Neural cell (in vitro differentiated cells): Measurements from ENCODE around the gene NHLH1. TPM values are rescaled to one million over a fixed set of nuclear protein-coding genes. Genes with fewer than 3 reads are reported as not detected.

ENCODE experiments used
- H2AFZ ChIP-seq: fragments of 200-600, 300-800 bp; sonication (generic), shearing (Covaris generic); 2 replicates; pipeline ENCODE4 v1.6.0; 2014; ENCODE audit warnings: low read depth, mild to moderate bottlenecking, antibody characterized with exemption, low read length, moderate library complexity
- H3F3A ChIP-seq: fragments of 200-600 bp; shearing (Covaris generic); 2 replicates; pipeline ENCODE4 v1.6.1; 2016; ENCODE audit warnings: mild to moderate bottlenecking, moderate library complexity, mixed read lengths, antibody characterized with exemption, low read length; ENCODE audit not compliant: insufficient read depth, poor library complexity, severe bottlenecking
- H3K27ac ChIP-seq: fragments of 200-600, 300-800 bp; sonication (generic), shearing (Covaris generic); 2 replicates; pipeline ENCODE4 v1.5.1; 2014; ENCODE audit warnings: mild to moderate bottlenecking, low read length, moderate library complexity
- H3K27me3 ChIP-seq: fragments of 300-800, 200-600 bp; sonication (generic), shearing (Covaris generic); 2 replicates; pipeline ENCODE4 v1.6.0; 2014; ENCODE audit warnings: mild to moderate bottlenecking, low read depth, low read length, moderate library complexity; ENCODE audit not compliant: insufficient read depth
- H3K36me3 ChIP-seq: fragments of 300-800, 200-600 bp; sonication (generic), shearing (Covaris generic); 2 replicates; pipeline ENCODE4 v1.5.1; 2014; ENCODE audit warnings: mild to moderate bottlenecking, antibody characterized with exemption, low read length, moderate library complexity; ENCODE audit not compliant: insufficient read depth
- H3K4me2 ChIP-seq: fragments of 300-800, 200-600 bp; sonication (generic), shearing (Covaris generic); 2 replicates; pipeline ENCODE4 v1.6.0; 2014; ENCODE audit warnings: mild to moderate bottlenecking, low read length
- H3K4me3 ChIP-seq: fragments of 300-800, 200-600 bp; sonication (generic), shearing (Covaris generic); 2 replicates; pipeline ENCODE4 v1.5.1; 2014; ENCODE audit warnings: mild to moderate bottlenecking, low read length, moderate library complexity
- H3K79me2 ChIP-seq: fragments of 200-600 bp; shearing (Covaris generic); replicated peaks from 2 replicates; pipeline ENCODE4 v1.6.0; 2014; ENCODE audit warnings: mild to moderate bottlenecking, low read length, moderate library complexity; ENCODE audit not compliant: insufficient read depth
- H3K9ac ChIP-seq: fragments of 300-800, 200-600 bp; sonication (generic), shearing (Covaris generic); 2 replicates; pipeline ENCODE4 v1.6.1; 2016; ENCODE audit warnings: mild to moderate bottlenecking, low read length, mixed read lengths
- H3K9me2 ChIP-seq: fragments of 200-600 bp; shearing (Covaris generic); 2 replicates; pipeline ENCODE4 v1.6.1; 2016; ENCODE audit warnings: mild to moderate bottlenecking, low read length, mixed read lengths; ENCODE audit not compliant: insufficient read depth
- H3K9me3 ChIP-seq: fragments of 200-600, 300-800 bp; sonication (generic), shearing (Covaris generic); 2 replicates; pipeline ENCODE4 v1.6.1; 2016; ENCODE audit warnings: mild to moderate bottlenecking, mixed run types, low read length, moderate library complexity, mixed read lengths
- H4K20me1 ChIP-seq: fragments of 200-600 bp; shearing (Covaris generic); 2 replicates; pipeline ENCODE4 v1.6.1; 2016; ENCODE audit warnings: mild to moderate bottlenecking, mixed run types; ENCODE audit not compliant: insufficient read depth
- CTCF ChIP-seq: fragments of 450-650 bp; IDR thresholded peaks from 2 replicates; pipeline ENCODE4 v1.5.1; 2014; ENCODE audit warnings: antibody characterized with exemption, mild to moderate bottlenecking, moderate library complexity; ENCODE audit not compliant: poor library complexity, severe bottlenecking
- EP300 ChIP-seq: fragments of 450-650 bp; conservative IDR thresholded peaks from 2 replicates; pipeline ENCODE4 v1.6.1; 2014; ENCODE audit warnings: antibody characterized with exemption, mild to moderate bottlenecking, moderate library complexity; ENCODE audit not compliant: poor library complexity, severe bottlenecking
- EZH2 ChIP-seq: fragments of 200-600, 300-800 bp; shearing (Covaris generic), sonication (generic); IDR thresholded peaks from 2 replicates; pipeline ENCODE4 v1.6.1; 2014; ENCODE audit warnings: antibody characterized with exemption, low read length, borderline replicate concordance, mild to moderate bottlenecking; ENCODE audit not compliant: insufficient read depth, poor library complexity, severe bottlenecking
- MXI1 ChIP-seq: fragments of 450-650 bp; conservative IDR thresholded peaks from 2 replicates; pipeline ENCODE4 v1.6.1; 2014; ENCODE audit warnings: antibody characterized with exemption, mild to moderate bottlenecking; ENCODE audit not compliant: poor library complexity, severe bottlenecking
- POLR2AphosphoS5 ChIP-seq: IDR thresholded peaks from 2 replicates; pipeline ENCODE4 v1.6.1; 2012
- RAD21 ChIP-seq: fragments of 450-650 bp; conservative IDR thresholded peaks from 2 replicates; pipeline ENCODE4 v1.6.1; 2014; ENCODE audit warnings: antibody characterized with exemption, mild to moderate bottlenecking, moderate library complexity
- REST ChIP-seq: IDR thresholded peaks from 2 replicates; pipeline ENCODE4 v1.6.1; 2012; ENCODE audit warnings: borderline replicate concordance
- SMC3 ChIP-seq: fragments of 450-650 bp; conservative IDR thresholded peaks from 2 replicates; pipeline ENCODE4 v1.6.1; 2014; ENCODE audit warnings: antibody characterized with exemption, mild to moderate bottlenecking, moderate library complexity; ENCODE audit not compliant: poor library complexity
- TAF1 ChIP-seq: IDR thresholded peaks from 2 replicates; pipeline ENCODE4 v1.6.1; 2012; ENCODE audit warnings: low read depth
- polyA plus RNA-seq: library from polyadenylated mRNA; depleted of rRNA; stranded (reverse); fragments of >200 nt; gene quantifications from 2 replicates; pipeline ENCODE4 v1.2.3, GENCODE V29; 2014

NHLH1 gene
- polyA plus RNA-seq, 1 donor from 2014 or later, result 0.11 TPM

GRCh38 chr1:160373696-160374095, 6.8 kb downstream of the NHLH1 start:
- no peaks in the 10 kb centered on the region for H4K20me1 ChIP-seq
- no peak overlapping the region for H3K27ac ChIP-seq
- H2AFZ ChIP-seq, result no peak overlapping the region
- no peaks in the 10 kb centered on the region for H3K9me2 ChIP-seq
- H3K4me3 ChIP-seq, result no peak overlapping the region
- no peak for TF ChIP-seq POLR2AphosphoS5
- no peak for TF ChIP-seq CTCF
- no peak for TF ChIP-seq EZH2
- TF ChIP-seq TAF1, result no peak
- TF ChIP-seq REST, result no peak
- no peak for TF ChIP-seq SMC3
- no peak for TF ChIP-seq EP300
- TF ChIP-seq MXI1, result no peak
- TF ChIP-seq RAD21, result no peak
- no peaks in the 10 kb centered on the region for H3K36me3 ChIP-seq
- no peaks in the 10 kb centered on the region for H3K79me2 ChIP-seq
- no peaks in the 10 kb centered on the region for H3F3A ChIP-seq
- H3K9me3 ChIP-seq, result no peaks in the 10 kb centered on the region
- no peak overlapping the region for H3K4me2 ChIP-seq
- no peaks in the 10 kb centered on the region for H3K27me3 ChIP-seq
- H3K9ac ChIP-seq, result no peak overlapping the region

DNA sequence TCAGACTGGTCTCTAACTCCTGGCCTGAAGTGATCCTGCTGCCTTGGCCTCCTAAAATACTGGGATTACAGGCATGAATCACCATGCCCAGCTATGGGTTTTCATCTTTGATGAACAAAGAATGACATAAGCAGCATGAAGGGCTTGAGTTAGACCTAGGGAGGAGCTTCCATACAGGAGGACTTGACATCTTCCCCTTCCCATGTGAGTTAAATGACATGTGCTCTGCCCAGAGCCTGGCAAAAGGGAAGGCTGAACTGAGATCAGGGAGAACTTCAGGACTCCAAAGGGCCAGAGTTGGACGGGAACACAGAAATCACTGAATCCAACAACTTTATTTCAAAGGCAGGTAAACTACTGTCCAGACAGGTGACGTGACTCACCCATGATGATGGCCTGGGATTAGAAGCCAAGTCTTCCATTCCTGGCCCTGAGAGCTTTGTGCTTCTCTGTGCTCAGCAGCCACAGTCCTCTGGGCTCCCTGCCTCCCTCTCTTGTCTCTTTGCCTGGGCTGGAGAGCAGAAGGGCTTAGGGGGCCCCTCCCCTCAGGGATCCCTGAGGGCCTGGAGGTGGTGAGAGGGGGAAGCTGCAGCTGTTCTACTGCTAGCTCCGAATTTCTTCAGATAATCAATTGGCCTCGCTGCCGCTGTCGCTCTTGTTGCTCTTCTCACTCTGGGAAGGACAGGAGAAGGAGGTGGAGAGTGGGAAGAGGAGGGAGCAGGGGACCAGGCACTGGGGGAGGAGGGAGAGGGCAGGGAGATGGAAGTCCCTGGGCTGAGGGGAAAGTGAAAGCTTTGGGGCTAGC, 7.6 kb downstream of the NHLH1 start:
- H3K27me3 ChIP-seq, result no peaks in the 10 kb centered on the region
- H3K9me3 ChIP-seq, result no peaks in the 10 kb centered on the region
- no peak overlapping the region for H3K9ac ChIP-seq
- no peaks in the 10 kb centered on the region for H4K20me1 ChIP-seq
- TF ChIP-seq EZH2 (no peak), REST (no peak), EP300 (no peak), CTCF (no peak), POLR2AphosphoS5 (no peak), TAF1 (no peak), MXI1 (no peak), RAD21 (no peak), SMC3 (no peak)
- H3K9me2 ChIP-seq, result no peaks in the 10 kb centered on the region
- no peaks in the 10 kb centered on the region for H3K36me3 ChIP-seq
- H3K4me2 ChIP-seq, result no peak overlapping the region
- H3K79me2 ChIP-seq, result no peaks in the 10 kb centered on the region
- no peaks in the 10 kb centered on the region for H3F3A ChIP-seq
- no peak overlapping the region for H3K4me3 ChIP-seq
- H3K27ac ChIP-seq, result no peak overlapping the region
- H2AFZ ChIP-seq, result no peak overlapping the region
